HG02798 (cell line): ENCODE data around the gene BTBD3.

Experiments used
- ATAC-seq: cut with Tn5 transposase; IDR thresholded peaks from one replicate; pipeline ENCODE4 v1.9.1; 2021; ENCODE audit warnings: mild to moderate bottlenecking; ENCODE audit not compliant: unreplicated experiment, poor library complexity

Gene BTBD3

DNA sequence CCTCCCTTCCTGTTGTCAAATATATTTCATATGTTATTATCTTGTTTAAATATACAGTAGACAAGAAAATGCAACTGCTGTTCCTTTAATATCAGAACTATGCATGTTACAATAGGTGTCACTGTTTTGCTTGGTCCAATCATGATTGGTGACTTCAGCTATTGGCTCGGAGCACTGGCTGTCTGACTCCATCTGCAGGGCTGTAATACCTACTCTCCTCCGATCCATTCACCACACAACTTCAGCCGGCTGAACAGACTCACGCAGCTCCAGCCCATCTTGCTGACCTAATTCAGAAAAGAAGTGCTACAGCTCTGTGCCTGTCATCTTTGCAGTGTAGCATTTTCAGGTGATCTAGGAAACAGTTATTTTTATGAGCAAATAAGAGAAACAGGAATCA lies at the start of gene BTBD3:
BTBD3 (plus strand) TSS at position 231 of the 400 bp plus-strand sequence. CDS start 383 bp downstream, outside the sequence.
- ATAC-seq, result peak; percentile 85

- ATAC-seq, result no peak
These were observed 48.1 kb upstream of the BTBD3 start for GRCh38 chr20:11869641-11870040.

DNA sequence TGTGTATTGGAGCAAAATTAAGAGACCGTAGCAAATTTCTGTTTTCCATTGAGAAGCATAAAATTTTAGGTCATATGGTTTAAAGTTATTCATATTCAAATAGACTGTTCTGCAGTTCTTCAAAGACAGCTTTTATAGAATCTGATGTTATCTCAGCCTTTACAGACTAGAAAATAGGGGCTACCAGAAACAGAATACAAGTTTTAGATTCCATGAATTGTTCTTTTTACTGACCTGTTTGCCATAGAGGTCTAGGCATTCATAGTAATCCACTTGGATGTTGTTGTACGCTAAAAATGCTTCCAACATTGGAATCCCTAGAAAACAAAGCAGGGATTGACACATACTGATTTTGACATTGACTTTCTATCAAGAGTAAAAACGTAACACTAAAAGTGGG lies 47.3 kb upstream of the BTBD3 start:
- ATAC-seq, result no peak

DNA sequence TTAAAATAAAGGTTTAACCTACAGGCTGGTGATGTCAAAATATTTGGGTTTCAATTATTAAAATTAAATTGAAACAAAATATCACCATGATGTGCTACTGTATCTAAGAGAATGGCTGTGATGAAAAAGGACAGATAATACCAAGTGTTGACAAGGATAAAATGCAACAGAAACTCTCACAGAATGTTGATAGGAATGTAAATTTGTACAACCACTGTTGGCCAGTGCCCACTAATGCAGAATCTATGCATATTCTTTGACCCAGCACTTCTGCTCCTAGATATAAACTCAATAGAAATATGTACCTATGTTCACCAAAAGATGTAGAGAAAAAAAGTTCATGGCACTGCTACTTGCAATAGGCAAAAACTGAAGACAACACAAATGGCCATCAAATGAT lies 41.1 kb upstream of the BTBD3 start:
- ATAC-seq, result no peak

GRCh38 chr20:11880680-11881079 lies 37.0 kb upstream of the BTBD3 start:
- ATAC-seq, result no peak

DNA sequence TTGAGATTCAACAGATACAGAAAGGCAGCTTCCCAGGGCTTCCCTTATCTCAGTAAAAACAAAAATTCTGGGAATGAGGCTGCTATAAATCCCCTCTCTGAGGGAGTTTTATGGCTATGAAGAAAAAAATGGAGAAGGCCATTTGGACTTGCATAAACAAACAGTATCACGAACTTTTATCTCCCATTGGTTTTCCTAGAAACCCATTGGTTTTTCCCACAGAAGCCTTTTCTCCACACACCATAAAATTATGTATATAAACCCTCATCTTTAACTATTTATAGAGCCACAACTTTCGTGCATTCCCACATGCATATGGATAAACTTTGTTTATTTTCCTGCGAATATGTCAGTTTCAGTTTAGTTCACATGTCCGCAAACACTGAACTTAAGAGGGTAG lies 36.2 kb upstream of the BTBD3 start:
- no peak for ATAC-seq

DNA sequence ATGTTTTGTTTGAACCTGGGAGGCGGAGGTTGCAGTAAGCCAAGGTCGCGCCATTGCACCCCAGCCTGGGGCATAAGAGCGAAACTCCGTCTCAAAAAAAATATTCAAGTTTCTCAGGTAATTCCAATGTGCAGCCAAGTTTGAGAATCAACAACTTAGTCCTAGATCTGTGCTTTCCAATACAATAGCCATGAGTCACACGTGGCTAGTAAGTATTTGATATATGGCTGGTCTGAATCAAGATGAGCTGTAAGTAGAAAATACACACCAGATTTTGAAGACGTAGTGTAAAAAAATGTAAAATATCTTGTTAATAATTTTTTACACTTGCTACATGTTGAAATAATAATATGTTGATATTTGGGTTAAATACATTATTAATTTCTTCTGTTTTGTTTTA lies 35.0 kb upstream of the BTBD3 start:
- no peak for ATAC-seq

DNA sequence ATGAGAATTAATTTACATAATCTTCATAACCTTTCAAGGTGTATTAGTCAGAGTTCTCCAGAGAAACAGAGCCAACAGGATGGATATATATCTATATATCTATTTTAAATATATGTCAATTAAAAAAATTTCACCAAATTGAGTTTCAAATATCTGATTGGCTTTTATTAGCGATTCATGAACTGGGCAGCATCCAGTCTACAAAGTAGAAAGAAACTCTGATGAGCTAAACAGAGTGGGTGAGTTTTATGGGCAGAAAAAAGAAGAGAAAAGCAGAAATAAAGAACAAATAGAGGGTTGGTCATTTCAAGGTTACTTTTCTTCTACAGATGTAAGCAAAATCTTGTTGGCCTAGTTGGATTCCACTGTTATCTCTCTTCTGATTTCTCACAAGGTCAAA lies 29.0 kb upstream of the BTBD3 start:
- no peak for ATAC-seq

- peak; percentile 85 for ATAC-seq
These were observed 27.2 kb upstream of the BTBD3 start for GRCh38 chr20:11890331-11891076.

- ATAC-seq, result peak; percentile 47
These were observed 26.5 kb upstream of the BTBD3 start for GRCh38 chr20:11891077-11891775.

DNA sequence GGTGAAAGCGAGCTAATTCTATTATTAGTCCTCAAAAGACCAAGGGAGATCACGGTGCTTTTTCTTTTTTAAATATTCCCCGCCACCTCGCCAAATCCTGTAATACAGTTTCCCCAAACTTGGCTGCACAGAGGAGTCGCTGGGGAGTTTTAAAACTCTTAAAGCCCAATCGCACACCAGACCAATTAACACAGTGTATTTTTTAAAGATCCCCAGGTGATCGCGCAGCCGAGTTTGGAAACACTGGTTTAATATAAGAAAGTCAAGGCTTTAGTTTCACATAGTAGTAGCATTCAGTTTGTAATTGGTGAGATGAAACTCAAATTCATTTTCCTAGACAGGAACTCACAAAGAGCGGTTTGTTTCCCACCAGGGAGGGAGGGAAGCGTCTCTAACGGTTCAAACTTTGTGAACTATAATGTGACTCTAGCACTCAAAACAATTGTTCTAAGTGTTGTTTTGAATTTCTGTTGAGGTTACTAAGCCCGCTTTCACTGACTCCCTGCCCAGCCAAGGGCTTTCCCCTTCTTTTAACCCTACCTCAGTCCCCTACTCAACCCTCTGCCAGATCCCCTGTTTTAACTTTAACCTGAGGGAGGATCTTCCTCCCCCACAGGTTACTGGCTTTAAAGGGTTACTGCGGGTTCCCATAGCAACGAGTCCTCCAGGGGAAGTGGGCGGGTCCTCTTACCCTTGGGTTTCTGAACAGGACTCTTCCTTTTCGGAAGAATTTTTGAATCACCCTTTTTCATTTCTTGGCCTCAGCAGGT lies 25.7 kb upstream of the BTBD3 start:
- ATAC-seq, result peak; percentile 48

GRCh38 chr20:11894062-11894461 lies 23.6 kb upstream of the BTBD3 start:
- no peak for ATAC-seq

DNA sequence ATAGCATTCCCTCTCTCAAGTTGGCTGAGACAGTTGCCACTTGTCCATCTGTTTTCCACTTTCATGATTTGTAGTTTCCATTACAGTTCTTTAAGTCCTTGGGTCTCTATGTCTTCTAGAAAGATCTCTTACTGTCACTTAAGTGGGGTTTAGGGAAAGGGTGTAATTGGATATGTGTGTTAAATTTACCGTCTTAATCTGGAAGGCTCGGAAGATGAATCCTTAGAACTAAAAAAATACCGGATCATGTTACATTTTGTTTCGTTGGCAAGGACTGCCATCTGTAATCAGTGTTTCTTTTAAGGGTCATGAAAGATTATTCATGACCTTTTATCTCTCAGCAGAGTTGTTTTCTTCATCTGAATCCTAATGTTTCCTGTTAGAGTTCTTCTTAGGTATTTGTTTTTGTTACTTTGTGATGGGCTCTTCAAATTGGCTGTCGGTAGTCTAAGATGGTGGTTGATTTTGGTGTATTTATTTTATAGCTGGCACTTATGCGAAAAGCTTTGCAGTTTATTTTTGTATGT lies 21.8 kb upstream of the BTBD3 start:
- no peak for ATAC-seq

DNA sequence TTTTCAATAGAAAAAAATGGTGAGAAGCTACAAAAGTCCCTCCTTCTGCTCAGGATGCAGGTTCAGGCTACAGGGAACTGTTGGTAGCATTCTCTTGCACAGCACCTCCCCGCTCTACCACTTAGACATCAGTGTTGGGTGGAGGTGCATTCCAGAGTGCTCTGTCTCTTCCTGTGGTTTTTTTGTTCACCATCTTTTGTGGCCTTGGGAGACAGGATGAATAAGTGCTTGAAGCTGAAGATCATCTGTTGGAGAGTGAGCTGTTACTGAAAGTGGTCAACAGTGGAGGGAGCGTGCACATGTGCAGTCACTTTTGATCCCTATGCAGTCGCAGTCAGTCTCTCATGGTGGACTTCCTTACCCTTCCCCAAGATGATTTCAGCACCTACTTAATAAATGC lies 16.6 kb upstream of the BTBD3 start:
- no peak for ATAC-seq

GRCh38 chr20:11902285-11902697 lies 15.4 kb upstream of the BTBD3 start:
- no peak for ATAC-seq

- no peak for ATAC-seq
These were observed 12.1 kb upstream of the BTBD3 start for GRCh38 chr20:11905460-11906179.

DNA sequence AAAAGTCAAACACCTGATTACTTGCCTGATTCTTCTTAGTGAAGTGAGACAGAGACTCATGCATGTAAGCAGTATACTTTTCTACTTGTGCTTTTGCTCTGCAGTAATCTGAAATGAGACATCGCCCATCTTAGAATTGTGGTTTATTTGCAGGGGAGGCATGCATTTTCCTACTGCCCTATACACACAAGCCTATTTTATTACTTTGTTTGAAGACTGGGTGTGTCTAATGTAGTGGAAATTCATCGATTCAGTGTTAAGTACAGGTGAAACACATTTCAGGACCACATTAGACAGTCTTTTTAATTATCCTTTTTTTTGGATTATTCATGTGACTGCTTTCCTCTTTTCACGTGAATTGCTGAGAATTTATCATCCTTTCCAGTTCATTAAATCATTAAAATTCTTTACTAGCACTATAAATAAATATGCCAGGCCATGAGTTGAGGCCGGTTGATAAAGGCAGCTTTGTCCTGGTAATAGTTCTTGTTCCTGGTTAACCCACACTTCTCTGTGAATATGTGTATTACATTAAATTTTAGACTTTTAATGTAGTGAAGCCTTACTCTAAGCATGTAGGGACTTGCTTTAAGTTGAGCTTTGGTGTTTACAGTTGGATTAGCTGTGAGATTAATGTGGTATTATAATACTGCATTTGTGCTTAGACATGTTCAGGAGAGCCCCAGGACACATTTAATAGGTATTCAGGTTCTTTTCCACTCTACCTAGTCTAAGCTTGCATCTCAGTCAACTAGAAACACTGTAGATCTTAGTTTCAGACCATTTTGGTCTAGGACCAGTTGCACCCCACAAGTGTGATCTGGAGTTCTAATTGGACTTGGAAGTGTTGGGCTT lies 10.8 kb upstream of the BTBD3 start:
- ATAC-seq, result no peak

- ATAC-seq, result no peak
These were observed 10.1 kb upstream of the BTBD3 start for GRCh38 chr20:11907621-11908020.

DNA sequence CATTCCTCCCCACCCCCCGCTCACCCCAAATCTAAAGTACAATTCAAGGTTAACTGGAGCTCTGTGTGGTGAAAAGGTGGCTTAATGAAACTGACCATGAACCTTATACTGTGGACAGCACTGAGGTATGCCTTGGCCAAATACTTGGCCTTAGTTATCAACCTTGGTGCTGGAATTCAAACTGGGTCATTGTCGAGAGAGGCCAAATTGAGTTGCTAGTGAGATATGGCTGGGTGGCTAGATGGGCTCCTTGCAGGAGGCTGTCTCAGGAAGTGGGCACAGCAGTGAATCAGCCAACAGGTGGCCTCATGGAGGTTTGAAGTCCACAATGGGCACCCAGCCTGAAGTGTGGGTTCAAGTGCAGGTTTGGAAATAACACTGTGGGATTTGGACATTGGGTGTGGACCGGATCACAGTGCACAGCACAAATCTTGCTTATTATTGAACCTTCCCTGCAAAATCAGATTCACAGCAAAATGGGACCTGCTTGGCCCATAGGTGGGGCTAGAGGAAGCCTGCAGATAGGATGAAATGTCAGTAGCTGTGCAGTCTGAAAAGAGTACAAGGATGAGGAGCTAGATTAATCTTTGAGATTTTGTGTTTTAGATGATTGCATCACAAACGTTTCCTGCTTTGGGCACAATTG lies 5.6 kb upstream of the BTBD3 start:
- ATAC-seq, result peak; percentile 73
